Dermis microvascular lymphatic vessel endothelial cell (primary cell): ENCODE results near the gene EIF4A2. TPM values are rescaled to one million over a fixed set of nuclear protein-coding genes. Genes with fewer than 3 reads are reported as not detected.

Experiments used
- DNase-seq, 2 donors: peaks; one replicate each; pipeline versions ENCODE4 v3.0.0 to v3.0.0-alpha.2; 2010; ENCODE audit warnings: low read depth in 2 of 2
- total RNA-seq: library from RNA; depleted of rRNA; stranded (reverse); fragments of >200 nt; gene quantifications from 2 replicates; pipeline ENCODE4 v1.2.1, GENCODE V29; 2014

Gene EIF4A2
- total RNA-seq = 329 and 384 TPM in 2 replicates

- peak; percentile 80 to 91 for DNase-seq
Observed at GRCh38 chr3:186783058-186783730, at the start of gene EIF4A2. TSS of gene EIF4A2 (plus strand) at chr3:186783577. CDS start at chr3:186783611, 34 bp downstream.

- no peak for DNase-seq
Observed at GRCh38 chr3:186742618-186743380, 40.6 kb upstream of the EIF4A2 start.

GRCh38 chr3:186743666-186744065, 39.7 kb upstream of the EIF4A2 start:
- DNase-seq = no peak

GRCh38 chr3:186746008-186746407, 37.4 kb upstream of the EIF4A2 start:
- DNase-seq = peak; percentile 42 to 52

GRCh38 chr3:186750316-186750715, 33.1 kb upstream of the EIF4A2 start:
- no peak for DNase-seq

- DNase-seq = no peak
Observed at GRCh38 chr3:186751480-186751879, 31.9 kb upstream of the EIF4A2 start.

GRCh38 chr3:186754006-186754405, 29.4 kb upstream of the EIF4A2 start:
- no peak for DNase-seq

GRCh38 chr3:186754871-186755270, 28.5 kb upstream of the EIF4A2 start:
- no peak for DNase-seq

- DNase-seq = no peak
Observed at GRCh38 chr3:186757214-186757613, 26.2 kb upstream of the EIF4A2 start.

GRCh38 chr3:186757686-186758220, 25.6 kb upstream of the EIF4A2 start:
- no peak for DNase-seq

- DNase-seq = no peak
Observed at GRCh38 chr3:186759231-186759930, 24.0 kb upstream of the EIF4A2 start.

- no peak for DNase-seq
Observed at GRCh38 chr3:186760141-186760833, 23.1 kb upstream of the EIF4A2 start.

- DNase-seq = no peak
Observed at GRCh38 chr3:186760897-186761447, 22.4 kb upstream of the EIF4A2 start.

- DNase-seq = no peak
Observed at GRCh38 chr3:186772281-186772694, 11.1 kb upstream of the EIF4A2 start.

- peak in 1 of 2 donors; percentile 54 for DNase-seq
Observed at GRCh38 chr3:186772701-186773417, 10.5 kb upstream of the EIF4A2 start.

GRCh38 chr3:186775999-186776398, 7.4 kb upstream of the EIF4A2 start:
- DNase-seq = no peak

GRCh38 chr3:186779204-186779603, 4.2 kb upstream of the EIF4A2 start:
- no peak for DNase-seq

GRCh38 chr3:186782542-186783057, 777 bp upstream of the EIF4A2 start:
- DNase-seq = no peak

- DNase-seq = peak; percentile 65 to 82
Observed at GRCh38 chr3:186783731-186784515, 546 bp downstream of the EIF4A2 start.
